ENCODE measurements around the gene PSMA5. TPM values are rescaled to one million over a fixed set of nuclear protein-coding genes. Genes with fewer than 3 reads are reported as not detected.

PSMA5 gene
- total and polyA plus RNA-seq, 2 of the 4 experiments (the other 2 are of a cell fraction) = 75.5 to 107 TPM

- peaks cover 2% of the 10 kb centered on the region; the same call in 1 of the 2 replicates for H3K9me3 ChIP-seq (ENCODE audit: control insufficient read depth, insufficient read depth, low read length)
- H3K4me3 ChIP-seq (ENCODE audit: insufficient read depth, low read depth, low read length) = no peak overlapping the region
- in situ Hi-C loops (cut with MboI; ENCODE audit: low sequenced_read_pairs) (no loop called here), intact Hi-C loops (cut with micrococcal nuclease) (no loop called here), dilution Hi-C loops (cut with HindIII; ENCODE audit: low sequenced_read_pairs, unreplicated experiment) (no loop called here)
- H3K4ac ChIP-seq (ENCODE audit: low read depth, low read length) = no peak overlapping the region
- H2BK5ac ChIP-seq (ENCODE audit: low read depth, low read length, poor library complexity, severe bottlenecking) = no peak overlapping the region
- no peak overlapping the region for H2BK120ac ChIP-seq (ENCODE audit: low read depth, low read length)
- no peak overlapping the region for H3K56ac ChIP-seq (ENCODE audit: extremely low read depth, insufficient read depth, low read length)
- H4K5ac ChIP-seq (ENCODE audit: low read depth, low read length) = no peak overlapping the region
- H4K91ac ChIP-seq (ENCODE audit: insufficient read depth, low read depth, low read length) = no peak overlapping the region
- H4K8ac ChIP-seq (ENCODE audit: low read depth in 2 of 2, low read length in 2 of 2) = no peak overlapping the region
- no peak overlapping the region for H2AFZ ChIP-seq (replicated peaks; ENCODE audit: low read length, poor library complexity)
- H4K20me1 ChIP-seq (ENCODE audit: insufficient read depth, low read length) = no peaks in the 10 kb centered on the region
- no peak overlapping the region for H3K9ac ChIP-seq (ENCODE audit: low read depth, low read length)
- H2BK20ac ChIP-seq (ENCODE audit: low read depth, low read length) = no peak overlapping the region; the same call in 1 of the 2 replicates
- H3K4me2 ChIP-seq (ENCODE audit: low read depth, low read length) = no peak overlapping the region
- H2AK5ac ChIP-seq (ENCODE audit: low read depth, low read length) = no peak overlapping the region
- no CpG with 5 or more reads among the region's 2 CpGs for WGBS, 2 experiments (ENCODE audit: extremely low coverage in 2 of 2, insufficient read length in 1 of 2)
- POLR2A ChIA-PET (ENCODE audit: unreplicated experiment) = no interaction called here
- no peak overlapping the region for H3K14ac ChIP-seq (replicated peaks; ENCODE audit: low read depth, low read length)
- no peak for TF ChIP-seq MAFK (IDR thresholded peaks at IDR 0.05; ENCODE audit: low read depth, low read length)
- TF ChIP-seq RCOR1 (IDR thresholded peaks at IDR 0.05; ENCODE audit: insufficient replicate concordance, low read length) = no peak
- TF ChIP-seq BHLHE40 (IDR thresholded peaks at IDR 0.05; ENCODE audit: low read depth, low read length) = no peak
- no peak for TF ChIP-seq MAZ (IDR thresholded peaks at IDR 0.05; ENCODE audit: borderline replicate concordance, low read depth, low read length)
- TF ChIP-seq MXI1 (IDR thresholded peaks at IDR 0.05; ENCODE audit: borderline replicate concordance, low read depth, low read length) = no peak
- no peak for TF ChIP-seq SMC3 (IDR thresholded peaks at IDR 0.05; ENCODE audit: low read depth, low read length)
- TF ChIP-seq RFX5 (IDR thresholded peaks at IDR 0.05; ENCODE audit: low read depth, low read length) = no peak
- no peak for TF ChIP-seq USF2 (IDR thresholded peaks at IDR 0.05; ENCODE audit: low read depth, low read length)
- no peak for TF ChIP-seq CHD1 (IDR thresholded peaks at IDR 0.05; ENCODE audit: low read depth, low read length)
- H2BK15ac ChIP-seq (ENCODE audit: low read depth, low read length) = no peak overlapping the region
- peaks cover 21 to 82% of the 10 kb centered on the region in 2 experiments for H3K79me1 ChIP-seq (ENCODE audit: low read depth in 1 of 2, low read length in 2 of 2)
- no peak overlapping the region for H3K23ac ChIP-seq (ENCODE audit: low read depth, low read length)
- H3K4me1 ChIP-seq (ENCODE audit: control insufficient read depth, insufficient read depth, low read length) = peaks cover 18% of the 10 kb centered on the region
- no peak for DNase-seq
- H2AK9ac ChIP-seq (replicated peaks; ENCODE audit: low read depth, low read length, poor library complexity) = no peak overlapping the region
- H3K18ac ChIP-seq (ENCODE audit: low read depth, low read length) = no peak overlapping the region
- CTCF ChIA-PET = no interaction called here
- H3K36me3 ChIP-seq (ENCODE audit: control insufficient read depth, insufficient read depth, low read length) = no peaks in the 10 kb centered on the region
- H3K27ac ChIP-seq (ENCODE audit: insufficient read depth, low read length) = no peak overlapping the region
- no peaks in the 10 kb centered on the region for H3K27me3 ChIP-seq (ENCODE audit: control insufficient read depth, insufficient read depth, low read length)
- no TSS peak for BruUV-seq (replicated peaks)
- peaks cover 13% of the 10 kb centered on the region for H3K9me1 ChIP-seq (ENCODE audit: insufficient read depth, low read length)
- ATAC-seq (ENCODE audit: low read depth) = no peak
Measured at GRCh38 chr1:109385417-109385816, 40.8 kb downstream of the PSMA5 start.
